WTC11 (cell line): ENCODE data around the gene TAF4. TPM values are rescaled to one million over a fixed set of nuclear protein-coding genes. Genes with fewer than 3 reads are reported as not detected.

ENCODE experiments used
- ATAC-seq: fragments of 200-7000 bp; cut with Tn5 transposase; 2 replicates; pipeline ENCODE4 v1.10.0; 2021; ENCODE audit warnings: mild to moderate bottlenecking, moderate library complexity
- CTCF ChIA-PET: fragments of 300-600 bp; sonication (Branson Sonifier 250); formaldehyde crosslinking; loops from one replicate; lab custom pipeline; 2021; ENCODE audit warnings: antibody characterized with exemption; lab: Charles Lee
- POLR2A ChIA-PET: fragments of 350-600 bp; sonication (Branson Sonifier 250); formaldehyde crosslinking; loops from one replicate; lab custom pipeline; 2021; ENCODE audit warnings: antibody characterized with exemption; lab: Charles Lee
- DNase-seq: peaks from one replicate; pipeline ENCODE4 v3.0.0; 2021; ENCODE audit warnings: low spot score
- H3K27ac Mint-ChIP-seq: 2 replicates; pipeline ENCODE4 v1.8.0; 2021; ENCODE audit warnings: mixed read lengths
- H3K27me3 Mint-ChIP-seq: 2 replicates; pipeline ENCODE4 v1.8.0; 2021; ENCODE audit warnings: low read depth, mild to moderate bottlenecking, moderate library complexity, mixed read lengths
- H3K36me3 Mint-ChIP-seq: 2 replicates; pipeline ENCODE4 v1.8.0; 2021; ENCODE audit warnings: mixed read lengths
- H3K4me1 Mint-ChIP-seq: 2 replicates; pipeline ENCODE4 v1.8.0; 2022; ENCODE audit warnings: mixed read lengths
- H3K4me3 Mint-ChIP-seq: 2 replicates; pipeline ENCODE4 v1.8.0; 2021; ENCODE audit warnings: mild to moderate bottlenecking, moderate library complexity, mixed read lengths
- H3K9me3 Mint-ChIP-seq: 2 replicates; pipeline ENCODE4 v1.8.0; 2021; ENCODE audit warnings: mixed read lengths
- ATF1 ChIP-seq: sonication (generic); formaldehyde crosslinking; IDR thresholded peaks from 2 replicates; pipeline ENCODE4 v1.8.1; 2023; ENCODE audit warnings: mild to moderate bottlenecking, moderate library complexity, missing genetic modification reagents
- ELF4 ChIP-seq: sonication (generic); formaldehyde crosslinking; IDR thresholded peaks from 2 replicates; pipeline ENCODE4 v1.8.1; 2022; ENCODE audit warnings: low read depth, mild to moderate bottlenecking, moderate library complexity, missing genetic modification reagents
- FOXK1 ChIP-seq: sonication (generic); formaldehyde crosslinking; IDR thresholded peaks from 2 replicates; pipeline ENCODE4 v1.8.0; 2022; ENCODE audit warnings: mild to moderate bottlenecking, moderate library complexity, missing genetic modification reagents
- FOXP1 ChIP-seq: sonication (generic); formaldehyde crosslinking; IDR thresholded peaks from 2 replicates; pipeline ENCODE4 v1.8.0; 2022; ENCODE audit warnings: missing genetic modification reagents, mild to moderate bottlenecking, moderate library complexity, borderline replicate concordance
- GABPB1 ChIP-seq: sonication (generic); formaldehyde crosslinking; IDR thresholded peaks from 2 replicates; pipeline ENCODE4 v1.8.1; 2023; ENCODE audit warnings: mild to moderate bottlenecking, missing genetic modification reagents
- GTF2I ChIP-seq: fragments of 250-450 bp; sonication (Bioruptor Pico); conservative IDR thresholded peaks from 2 replicates; pipeline ENCODE4 v1.4.0; 2021; ENCODE audit warnings: mild to moderate bottlenecking
- HMGA2 ChIP-seq: fragments of 250-450 bp; sonication (Bioruptor Pico); IDR thresholded peaks from 2 replicates; pipeline ENCODE4 v1.4.0; 2021; ENCODE audit warnings: mild to moderate bottlenecking, moderate library complexity
- JUN ChIP-seq: sonication (generic); formaldehyde crosslinking; IDR thresholded peaks from 2 replicates; pipeline ENCODE4 v1.8.0; 2023; ENCODE audit warnings: mild to moderate bottlenecking, missing genetic modification reagents
- KAT7 ChIP-seq: sonication (generic); formaldehyde crosslinking; IDR thresholded peaks from 2 replicates; pipeline ENCODE4 v1.8.1; 2023; ENCODE audit warnings: missing genetic modification reagents, mild to moderate bottlenecking, borderline replicate concordance
- NFATC4 ChIP-seq: fragments of 250-450 bp; sonication (Bioruptor Pico); IDR thresholded peaks from 2 replicates; pipeline ENCODE4 v1.9.0; 2021; ENCODE audit warnings: mild to moderate bottlenecking
- NFYB ChIP-seq: sonication (generic); formaldehyde crosslinking; conservative IDR thresholded peaks from 2 replicates; pipeline ENCODE4 v1.8.0; 2022; ENCODE audit warnings: low read depth, missing genetic modification reagents
- NR1H2 ChIP-seq: sonication (generic); formaldehyde crosslinking; IDR thresholded peaks from 2 replicates; pipeline ENCODE4 v1.9.0; 2021; ENCODE audit warnings: mild to moderate bottlenecking, moderate library complexity, missing genetic modification reagents
- RELA ChIP-seq: sonication (generic); formaldehyde crosslinking; IDR thresholded peaks from 2 replicates; pipeline ENCODE4 v1.8.1; 2022; ENCODE audit warnings: missing genetic modification reagents, mild to moderate bottlenecking, borderline replicate concordance
- RORB ChIP-seq: fragments of 250-450 bp; sonication (Bioruptor Pico); IDR thresholded peaks from 2 replicates; pipeline ENCODE4 v1.9.0; 2021; ENCODE audit warnings: mild to moderate bottlenecking
- SOX15 ChIP-seq: fragments of 250-450 bp; sonication (Bioruptor Pico); IDR thresholded peaks from 2 replicates; pipeline ENCODE4 v1.9.0; 2021; ENCODE audit warnings: mild to moderate bottlenecking
- TCF7 ChIP-seq: sonication (generic); formaldehyde crosslinking; IDR thresholded peaks from 2 replicates; pipeline ENCODE4 v1.8.0; 2022; ENCODE audit warnings: mild to moderate bottlenecking, low read depth, missing genetic modification reagents, moderate library complexity
- ZNF121 ChIP-seq: sonication (generic); formaldehyde crosslinking; IDR thresholded peaks from 2 replicates; pipeline ENCODE4 v1.8.0; 2023; ENCODE audit warnings: missing genetic modification reagents
- ZNF263 ChIP-seq: sonication (generic); formaldehyde crosslinking; IDR thresholded peaks from 2 replicates; pipeline ENCODE4 v1.8.1; 2022; ENCODE audit warnings: low read depth, mild to moderate bottlenecking, moderate library complexity, missing genetic modification reagents
- ZNF423 ChIP-seq: fragments of 250-450 bp; sonication (Bioruptor Pico); IDR thresholded peaks from 2 replicates; pipeline ENCODE4 v2.1.2; 2022; ENCODE audit warnings: mild to moderate bottlenecking, moderate library complexity
- total RNA-seq: library from RNA; stranded (reverse); gene quantifications from 3 replicates; pipeline ENCODE4 v1.2.3, GENCODE V29; 2021
- TF ChIP-seq, protein P1 (sequence below): fragments of 250-450 bp; sonication (Bioruptor Pico); IDR thresholded peaks from 2 replicates; pipeline ENCODE4 v1.8.0; 2021; ENCODE audit warnings: mild to moderate bottlenecking
- TF ChIP-seq, protein P2 (sequence below): sonication (generic); formaldehyde crosslinking; IDR thresholded peaks from 2 replicates; pipeline ENCODE4 v1.8.1; 2022; ENCODE audit warnings: missing genetic modification reagents, borderline replicate concordance
- TF ChIP-seq, protein P3 (sequence below): sonication (generic); formaldehyde crosslinking; IDR thresholded peaks from 2 replicates; pipeline ENCODE4 v1.8.0; 2022; ENCODE audit warnings: mild to moderate bottlenecking, missing genetic modification reagents
- TF ChIP-seq, protein P4 (sequence below): sonication (generic); formaldehyde crosslinking; IDR thresholded peaks from 2 replicates; pipeline ENCODE4 v1.8.1; 2023; ENCODE audit warnings: mild to moderate bottlenecking, missing genetic modification reagents, moderate library complexity
- TF ChIP-seq, protein P5 (sequence below): sonication (generic); formaldehyde crosslinking; IDR thresholded peaks from 2 replicates; pipeline ENCODE4 v1.8.1; 2023; ENCODE audit warnings: mild to moderate bottlenecking, moderate library complexity, missing genetic modification reagents
- TF ChIP-seq, protein P6 (sequence below): sonication (generic); formaldehyde crosslinking; conservative IDR thresholded peaks from 2 replicates; pipeline ENCODE4 v1.8.1; 2023; ENCODE audit warnings: mild to moderate bottlenecking, low read depth, missing genetic modification reagents, moderate library complexity
- TF ChIP-seq, protein P7 (sequence below): sonication (generic); formaldehyde crosslinking; IDR thresholded peaks from 2 replicates; pipeline ENCODE4 v1.8.1; 2022; ENCODE audit warnings: low read depth, missing genetic modification reagents, borderline replicate concordance

TAF4 gene
- total RNA-seq, 1 experiment from 2014 or later: 34.4 TPM

DNA sequence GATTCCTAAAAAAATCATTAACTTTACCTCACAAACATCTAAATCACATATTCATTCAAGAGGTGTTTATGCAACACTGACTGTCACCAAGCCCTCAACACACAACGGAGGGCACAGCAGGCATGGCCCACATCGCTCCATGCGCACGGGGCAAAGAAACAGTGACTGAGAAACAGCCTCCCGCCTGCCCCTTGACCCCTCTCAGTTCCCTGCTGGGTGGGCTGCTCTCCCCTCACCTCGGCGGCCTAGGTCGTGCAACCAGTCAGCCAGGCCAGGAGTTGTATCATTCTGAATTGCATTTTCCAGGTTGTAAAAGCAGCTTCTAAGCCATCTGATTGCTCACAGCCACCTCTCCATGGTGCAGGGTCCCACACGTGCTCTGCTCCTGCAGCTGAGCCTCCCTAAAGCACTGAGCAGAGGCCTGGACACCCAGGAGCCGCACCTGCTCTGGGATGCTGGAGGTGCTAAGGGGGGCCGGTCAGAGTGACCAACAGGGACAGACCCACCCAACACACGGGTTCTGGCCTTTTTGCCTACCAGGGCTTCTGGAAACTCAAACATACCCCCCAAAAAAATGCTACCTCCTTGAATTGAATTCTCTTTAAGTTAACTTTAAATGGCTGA lies 37.9 kb downstream of the TAF4 start:
- no peaks in the 10 kb centered on the region for H3K36me3 Mint-ChIP-seq
- H3K9me3 Mint-ChIP-seq: no peaks in the 10 kb centered on the region
- ATAC-seq (no peak), DNase-seq (no peak)
- ChIA-PET CTCF (interaction anchor here (2.3 kb wide), 1 partner anchor 17 kb away, joined by 9 read pairs; no protein-coding TSS in a partner anchor), POLR2A (no interaction called here)
- TF ChIP-seq ELF4 (no peak), ZNF423 (CRISPR knock-in tag) (no peak), HMGA2 (CRISPR knock-in tag) (no peak), NFYB (CRISPR knock-in tag) (no peak), FOXP1 (CRISPR knock-in tag) (no peak), FOXK1 (CRISPR knock-in tag) (no peak), GTF2I (CRISPR knock-in tag) (no peak), KAT7 (CRISPR knock-in tag) (no peak), ATF1 (CRISPR knock-in tag) (no peak), GABPB1 (CRISPR knock-in tag) (no peak), RELA (CRISPR knock-in tag) (no peak), NR1H2 (CRISPR knock-in tag) (no peak), JUN (no peak), ZNF263 (no peak)
- TF ChIP-seq, protein P1, sequence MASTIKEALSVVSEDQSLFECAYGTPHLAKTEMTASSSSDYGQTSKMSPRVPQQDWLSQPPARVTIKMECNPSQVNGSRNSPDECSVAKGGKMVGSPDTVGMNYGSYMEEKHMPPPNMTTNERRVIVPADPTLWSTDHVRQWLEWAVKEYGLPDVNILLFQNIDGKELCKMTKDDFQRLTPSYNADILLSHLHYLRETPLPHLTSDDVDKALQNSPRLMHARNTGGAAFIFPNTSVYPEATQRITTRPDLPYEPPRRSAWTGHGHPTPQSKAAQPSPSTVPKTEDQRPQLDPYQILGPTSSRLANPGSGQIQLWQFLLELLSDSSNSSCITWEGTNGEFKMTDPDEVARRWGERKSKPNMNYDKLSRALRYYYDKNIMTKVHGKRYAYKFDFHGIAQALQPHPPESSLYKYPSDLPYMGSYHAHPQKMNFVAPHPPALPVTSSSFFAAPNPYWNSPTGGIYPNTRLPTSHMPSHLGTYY (CRISPR knock-in tag): no peak
- TF ChIP-seq, protein P2, sequence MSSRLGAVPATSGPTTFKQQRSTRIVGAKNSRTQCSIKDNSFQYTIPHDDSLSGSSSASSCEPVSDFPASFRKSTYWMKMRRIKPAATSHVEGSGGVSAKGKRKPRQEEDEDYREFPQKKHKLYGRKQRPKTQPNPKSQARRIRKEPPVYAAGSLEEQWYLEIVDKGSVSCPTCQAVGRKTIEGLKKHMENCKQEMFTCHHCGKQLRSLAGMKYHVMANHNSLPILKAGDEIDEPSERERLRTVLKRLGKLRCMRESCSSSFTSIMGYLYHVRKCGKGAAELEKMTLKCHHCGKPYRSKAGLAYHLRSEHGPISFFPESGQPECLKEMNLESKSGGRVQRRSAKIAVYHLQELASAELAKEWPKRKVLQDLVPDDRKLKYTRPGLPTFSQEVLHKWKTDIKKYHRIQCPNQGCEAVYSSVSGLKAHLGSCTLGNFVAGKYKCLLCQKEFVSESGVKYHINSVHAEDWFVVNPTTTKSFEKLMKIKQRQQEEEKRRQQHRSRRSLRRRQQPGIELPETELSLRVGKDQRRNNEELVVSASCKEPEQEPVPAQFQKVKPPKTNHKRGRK (CRISPR knock-in tag): no peak
- TF ChIP-seq, protein P3, sequence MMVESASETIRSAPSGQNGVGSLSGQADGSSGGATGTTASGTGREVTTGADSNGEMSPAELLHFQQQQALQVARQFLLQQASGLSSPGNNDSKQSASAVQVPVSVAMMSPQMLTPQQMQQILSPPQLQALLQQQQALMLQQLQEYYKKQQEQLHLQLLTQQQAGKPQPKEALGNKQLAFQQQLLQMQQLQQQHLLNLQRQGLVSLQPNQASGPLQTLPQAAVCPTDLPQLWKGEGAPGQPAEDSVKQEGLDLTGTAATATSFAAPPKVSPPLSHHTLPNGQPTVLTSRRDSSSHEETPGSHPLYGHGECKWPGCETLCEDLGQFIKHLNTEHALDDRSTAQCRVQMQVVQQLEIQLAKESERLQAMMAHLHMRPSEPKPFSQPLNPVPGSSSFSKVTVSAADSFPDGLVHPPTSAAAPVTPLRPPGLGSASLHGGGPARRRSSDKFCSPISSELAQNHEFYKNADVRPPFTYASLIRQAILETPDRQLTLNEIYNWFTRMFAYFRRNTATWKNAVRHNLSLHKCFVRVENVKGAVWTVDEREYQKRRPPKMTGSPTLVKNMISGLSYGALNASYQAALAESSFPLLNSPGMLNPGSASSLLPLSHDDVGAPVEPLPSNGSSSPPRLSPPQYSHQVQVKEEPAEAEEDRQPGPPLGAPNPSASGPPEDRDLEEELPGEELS (CRISPR knock-in tag): no peak
- TF ChIP-seq, protein P4, sequence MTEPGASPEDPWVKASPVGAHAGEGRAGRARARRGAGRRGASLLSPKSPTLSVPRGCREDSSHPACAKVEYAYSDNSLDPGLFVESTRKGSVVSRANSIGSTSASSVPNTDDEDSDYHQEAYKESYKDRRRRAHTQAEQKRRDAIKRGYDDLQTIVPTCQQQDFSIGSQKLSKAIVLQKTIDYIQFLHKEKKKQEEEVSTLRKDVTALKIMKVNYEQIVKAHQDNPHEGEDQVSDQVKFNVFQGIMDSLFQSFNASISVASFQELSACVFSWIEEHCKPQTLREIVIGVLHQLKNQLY: no peak
- TF ChIP-seq, protein P5, sequence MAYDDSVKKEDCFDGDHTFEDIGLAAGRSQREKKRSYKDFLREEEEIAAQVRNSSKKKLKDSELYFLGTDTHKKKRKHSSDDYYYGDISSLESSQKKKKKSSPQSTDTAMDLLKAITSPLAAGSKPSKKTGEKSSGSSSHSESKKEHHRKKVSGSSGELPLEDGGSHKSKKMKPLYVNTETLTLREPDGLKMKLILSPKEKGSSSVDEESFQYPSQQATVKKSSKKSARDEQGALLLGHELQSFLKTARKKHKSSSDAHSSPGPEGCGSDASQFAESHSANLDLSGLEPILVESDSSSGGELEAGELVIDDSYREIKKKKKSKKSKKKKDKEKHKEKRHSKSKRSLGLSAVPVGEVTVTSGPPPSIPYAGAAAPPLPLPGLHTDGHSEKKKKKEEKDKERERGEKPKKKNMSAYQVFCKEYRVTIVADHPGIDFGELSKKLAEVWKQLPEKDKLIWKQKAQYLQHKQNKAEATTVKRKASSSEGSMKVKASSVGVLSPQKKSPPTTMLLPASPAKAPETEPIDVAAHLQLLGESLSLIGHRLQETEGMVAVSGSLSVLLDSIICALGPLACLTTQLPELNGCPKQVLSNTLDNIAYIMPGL (CRISPR knock-in tag): no peak
- no peak overlapping the region for H3K4me3 Mint-ChIP-seq
- H3K27ac Mint-ChIP-seq: peak overlapping the region; percentile 40
- H3K27me3 Mint-ChIP-seq: no peaks in the 10 kb centered on the region
- H3K4me1 Mint-ChIP-seq: peaks cover 59% of the 10 kb centered on the region

DNA sequence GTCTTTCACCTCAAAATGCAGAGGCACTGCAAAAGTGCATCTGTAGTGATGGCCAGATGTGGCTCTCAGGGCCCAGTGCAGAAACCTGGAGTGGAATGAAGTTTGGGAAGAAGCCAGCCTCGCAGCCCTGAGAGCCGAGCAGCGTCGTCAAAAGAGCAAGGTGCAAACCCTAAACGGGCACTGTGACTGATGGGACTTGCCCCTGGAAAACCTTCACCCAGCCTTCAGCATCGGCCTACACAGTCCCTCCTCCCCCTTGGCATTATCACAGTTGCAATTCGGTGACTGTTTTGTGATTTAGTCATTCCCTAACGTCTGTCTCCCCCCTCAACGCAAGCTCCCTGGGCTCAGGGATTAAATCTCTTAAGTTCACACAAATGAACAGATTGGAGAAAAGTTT lies 38.6 kb downstream of the TAF4 start:
- H3K27me3 Mint-ChIP-seq: no peaks in the 10 kb centered on the region
- peaks cover 57% of the 10 kb centered on the region for H3K4me1 Mint-ChIP-seq
- H3K4me3 Mint-ChIP-seq: no peak overlapping the region
- ATAC-seq: no peak
- ChIA-PET POLR2A (no interaction called here), CTCF (interaction anchor here (1.5 to 2.3 kb wide), 3 partner anchors 11 to 130 kb away, joined by 4 to 9 read pairs (median 4); no protein-coding TSS in a partner anchor)
- no peak for DNase-seq
- no peaks in the 10 kb centered on the region for H3K36me3 Mint-ChIP-seq
- H3K9me3 Mint-ChIP-seq: no peaks in the 10 kb centered on the region
- H3K27ac Mint-ChIP-seq: peak overlapping the region; percentile 81
- TF ChIP-seq ZNF121 (CRISPR knock-in tag): no peak
- no peak for TF ChIP-seq SOX15
- TF ChIP-seq, protein P6, sequence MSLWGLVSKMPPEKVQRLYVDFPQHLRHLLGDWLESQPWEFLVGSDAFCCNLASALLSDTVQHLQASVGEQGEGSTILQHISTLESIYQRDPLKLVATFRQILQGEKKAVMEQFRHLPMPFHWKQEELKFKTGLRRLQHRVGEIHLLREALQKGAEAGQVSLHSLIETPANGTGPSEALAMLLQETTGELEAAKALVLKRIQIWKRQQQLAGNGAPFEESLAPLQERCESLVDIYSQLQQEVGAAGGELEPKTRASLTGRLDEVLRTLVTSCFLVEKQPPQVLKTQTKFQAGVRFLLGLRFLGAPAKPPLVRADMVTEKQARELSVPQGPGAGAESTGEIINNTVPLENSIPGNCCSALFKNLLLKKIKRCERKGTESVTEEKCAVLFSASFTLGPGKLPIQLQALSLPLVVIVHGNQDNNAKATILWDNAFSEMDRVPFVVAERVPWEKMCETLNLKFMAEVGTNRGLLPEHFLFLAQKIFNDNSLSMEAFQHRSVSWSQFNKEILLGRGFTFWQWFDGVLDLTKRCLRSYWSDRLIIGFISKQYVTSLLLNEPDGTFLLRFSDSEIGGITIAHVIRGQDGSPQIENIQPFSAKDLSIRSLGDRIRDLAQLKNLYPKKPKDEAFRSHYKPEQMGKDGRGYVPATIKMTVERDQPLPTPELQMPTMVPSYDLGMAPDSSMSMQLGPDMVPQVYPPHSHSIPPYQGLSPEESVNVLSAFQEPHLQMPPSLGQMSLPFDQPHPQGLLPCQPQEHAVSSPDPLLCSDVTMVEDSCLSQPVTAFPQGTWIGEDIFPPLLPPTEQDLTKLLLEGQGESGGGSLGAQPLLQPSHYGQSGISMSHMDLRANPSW (CRISPR knock-in tag): no peak
- TF ChIP-seq NFATC4 (CRISPR knock-in tag): no peak
- TF ChIP-seq RORB (CRISPR knock-in tag): no peak
- TF ChIP-seq, protein P7, sequence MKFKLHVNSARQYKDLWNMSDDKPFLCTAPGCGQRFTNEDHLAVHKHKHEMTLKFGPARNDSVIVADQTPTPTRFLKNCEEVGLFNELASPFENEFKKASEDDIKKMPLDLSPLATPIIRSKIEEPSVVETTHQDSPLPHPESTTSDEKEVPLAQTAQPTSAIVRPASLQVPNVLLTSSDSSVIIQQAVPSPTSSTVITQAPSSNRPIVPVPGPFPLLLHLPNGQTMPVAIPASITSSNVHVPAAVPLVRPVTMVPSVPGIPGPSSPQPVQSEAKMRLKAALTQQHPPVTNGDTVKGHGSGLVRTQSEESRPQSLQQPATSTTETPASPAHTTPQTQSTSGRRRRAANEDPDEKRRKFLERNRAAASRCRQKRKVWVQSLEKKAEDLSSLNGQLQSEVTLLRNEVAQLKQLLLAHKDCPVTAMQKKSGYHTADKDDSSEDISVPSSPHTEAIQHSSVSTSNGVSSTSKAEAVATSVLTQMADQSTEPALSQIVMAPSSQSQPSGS (CRISPR knock-in tag): no peak
- no peak for TF ChIP-seq TCF7 (CRISPR knock-in tag)
